ENCODE data around the gene COA8.

DNA sequence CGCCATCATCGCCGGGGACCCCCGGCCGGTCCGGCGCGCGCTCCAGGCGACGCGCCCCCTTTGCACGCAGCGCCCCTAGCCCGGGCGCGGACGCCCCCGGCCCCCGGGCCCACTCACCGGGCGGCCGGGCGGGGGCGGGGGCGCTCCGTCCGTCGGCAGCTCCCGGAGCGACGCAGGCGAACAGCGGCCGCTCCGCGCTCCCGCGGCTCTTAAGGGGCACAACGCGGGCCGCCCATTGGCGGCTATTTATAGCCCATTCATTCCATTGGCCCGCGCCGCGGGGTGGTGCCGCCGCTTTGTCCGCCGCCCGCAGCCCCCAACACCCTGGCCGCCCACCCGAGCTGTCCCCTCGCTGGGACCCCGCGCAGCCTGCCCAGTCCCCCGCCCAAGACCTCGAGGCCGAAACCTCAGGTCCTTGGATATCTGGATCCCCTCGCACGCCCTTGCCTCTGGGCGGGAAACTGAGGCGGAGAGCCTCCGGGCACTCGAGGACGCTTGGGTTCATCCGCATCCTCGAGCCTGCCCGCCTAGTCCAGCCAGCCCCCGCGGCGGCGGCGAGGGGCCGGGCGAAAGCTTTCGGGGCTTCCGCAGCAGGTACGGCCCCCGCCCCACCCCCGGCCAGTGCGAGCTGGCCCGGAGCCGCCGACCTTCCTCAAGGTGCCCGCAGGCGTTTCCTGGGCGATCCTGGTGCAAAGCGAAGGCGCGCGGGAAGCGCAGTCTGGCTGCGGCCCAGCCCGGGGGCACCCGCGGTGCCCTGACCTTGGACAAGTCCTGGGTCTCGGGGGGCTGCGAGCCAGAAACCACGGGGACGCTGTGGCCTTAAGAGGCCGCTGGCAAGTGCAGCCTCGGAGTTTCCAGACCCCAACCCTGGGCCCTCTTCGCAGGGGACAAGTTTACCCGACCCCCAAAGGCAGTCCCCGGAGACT, 39.8 kb upstream of the COA8 start, which contains the start of gene CKB:
- TF ChIP-seq TCF12 (IDR thresholded peaks at IDR 0.05; ENCODE audit: low read depth), result no peak
- no peak for TF ChIP-seq CREB1 (IDR thresholded peaks at IDR 0.05; ENCODE audit: low read depth)

Data from Ishikawa (cell line).